K562 (cell line): Measurements from ENCODE around the gene PRSS22. TPM values are rescaled to one million over a fixed set of nuclear protein-coding genes. Genes with fewer than 3 reads are reported as not detected.

Experiments
- ATF4 ChIP-seq: fragments of 450-650 bp; formaldehyde crosslinking; IDR thresholded peaks from 2 replicates; pipeline ENCODE4 v1.4.0; 2022; ENCODE audit warnings: mild to moderate bottlenecking, moderate library complexity
- HMG20B ChIP-seq: fragments of 250-450 bp; sonication (Bioruptor Pico); IDR thresholded peaks from 2 replicates; pipeline ENCODE4 v1.5.0; 2021; ENCODE audit warnings: mild to moderate bottlenecking
- KAT7 ChIP-seq: sonication (generic); formaldehyde crosslinking; IDR thresholded peaks from 2 replicates; pipeline ENCODE4 v1.8.0; 2022; ENCODE audit warnings: missing genetic modification reagents, mild to moderate bottlenecking, borderline replicate concordance
- MEIS2 ChIP-seq: fragments of 450-650 bp; IDR thresholded peaks from 2 replicates; pipeline ENCODE4 v1.6.1; 2014; ENCODE audit warnings: mild to moderate bottlenecking; ENCODE audit not compliant: partially characterized antibody
- NCOA4 ChIP-seq: fragments of 450-650 bp; IDR thresholded peaks from 2 replicates; pipeline ENCODE4 v1.6.1; 2018; ENCODE audit warnings: mild to moderate bottlenecking; ENCODE audit not compliant: partially characterized antibody
- NFYB ChIP-seq: IDR thresholded peaks from 2 replicates; pipeline ENCODE4 v1.6.1; 2011; ENCODE audit warnings: mild to moderate bottlenecking, moderate library complexity; ENCODE audit not compliant: insufficient read length; ENCODE audit errors: extremely low read depth
- PCBP2 ChIP-seq: fragments of 200-400 bp; formaldehyde crosslinking; IDR thresholded peaks from 2 replicates; pipeline ENCODE4 v1.6.1; 2018; ENCODE audit warnings: low read length, low read depth, mild to moderate bottlenecking, moderate library complexity; ENCODE audit not compliant: poor library complexity, severe bottlenecking
- TGIF2 ChIP-seq: sonication (generic); formaldehyde crosslinking; IDR thresholded peaks from 2 replicates; pipeline ENCODE4 v1.8.1; 2022; ENCODE audit warnings: mild to moderate bottlenecking, missing genetic modification reagents, moderate library complexity
- ZNF146 ChIP-seq: IDR thresholded peaks from one replicate; pipeline ENCODE4 v1.6.1; 2018; ENCODE audit warnings: missing compliant biosample characterization; ENCODE audit not compliant: unreplicated experiment
- ZNF57 ChIP-seq: fragments of 450-650 bp; formaldehyde crosslinking; IDR thresholded peaks from 2 replicates; pipeline ENCODE4 v1.4.0; 2020; ENCODE audit warnings: mild to moderate bottlenecking, moderate library complexity
- ZNF639 ChIP-seq, 2 experiments: fragments of 200-800 bp in 1 of 2; sonication (Bioruptor generic) in 1 of 2; sonication (generic) in 1 of 2; formaldehyde crosslinking in 1 of 2; IDR thresholded peaks in 1 of 2; conservative IDR thresholded peaks in 1 of 2; 2 replicates each; pipeline versions ENCODE4 v1.5.0 to v1.6.1; 2016 to 2020; ENCODE audit warnings: missing compliant biosample characterization in 1 of 2, missing genetic modification characterization in 1 of 2, missing genetic modification reagents in 1 of 2
- polyA plus RNA-seq, 8 experiments: library from polyadenylated mRNA; depleted of rRNA in 4 of 8; stranded (reverse) in 5 of 8; unstranded in 3 of 8; fragments of >200 nt; fragmentation: Nextera tagmentation in 2 of 8; fragmentation: Illumina TruSeq in 1 of 8; extraction: Ambion mirVana in 2 of 8; extraction: Trizol in 1 of 8; gene quantifications; 2 replicates each; pipeline versions ENCODE4 v1.2.1 to v1.2.3, GENCODE V29; 2011 to 2014; ENCODE audit warnings: inconsistent platforms in 1 of 8, missing spikeins in 1 of 8
- total RNA-seq, 7 experiments: library from RNA; depleted of rRNA in 6 of 7; stranded (reverse); fragments of >200 nt in 6 of 7; fragmentation: Illumina TruSeq in 2 of 7; extraction: Trizol in 2 of 7; gene quantifications; 2 replicates each; pipeline versions ENCODE4 v1.2.1 to v1.2.3, GENCODE V29; 2011 to 2021; ENCODE audit warnings: low replicate concordance in 1 of 7
- TF ChIP-seq, protein P1 (sequence below): sonication (generic); formaldehyde crosslinking; IDR thresholded peaks from 2 replicates; pipeline ENCODE4 v1.8.1; 2022; ENCODE audit warnings: missing genetic modification reagents
- TF ChIP-seq, protein P2 (sequence below), 2 experiments: fragments of 450-650 bp in 1 of 2; IDR thresholded peaks; 2 replicates each; pipeline ENCODE4 v1.6.1; 2011 to 2017; ENCODE audit warnings: low read depth in 2 of 2, antibody characterized with exemption in 1 of 2, borderline replicate concordance in 1 of 2, low read length in 1 of 2, mild to moderate bottlenecking in 1 of 2, mixed read lengths in 1 of 2; ENCODE audit not compliant: control insufficient read depth in 1 of 2
- TF ChIP-seq, protein P3 (sequence below): fragments of 450-650 bp; IDR thresholded peaks from 2 replicates; pipeline ENCODE4 v1.6.1; 2016; ENCODE audit warnings: mild to moderate bottlenecking

The PRSS22 gene
- total and polyA plus RNA-seq, 9 of the 15 experiments (the other 6 are each of a cell fraction or from before 2014, with no cell fraction given): 0.13 to 0.42 TPM; not detected in 7

GRCh38 chr16:2904100-2904921 is 46.3 kb upstream of the PRSS22 start (continued):
- 0 out of 4 replicates have a peak, but pooled peaks of 1 of the 2 experiments have one; percentile 26 for TF ChIP-seq ZNF639 (CRISPR knock-in tag; conservative IDR thresholded peaks at IDR 0.05 in 1 of 2, IDR thresholded peaks at IDR 0.05 in 1 of 2)
- peak; percentile 30; the same call in 1 of the 2 replicates for TF ChIP-seq KAT7
- no peak for TF ChIP-seq TGIF2 (CRISPR knock-in tag)
- TF ChIP-seq NCOA4: no peak
- TF ChIP-seq, protein P1, sequence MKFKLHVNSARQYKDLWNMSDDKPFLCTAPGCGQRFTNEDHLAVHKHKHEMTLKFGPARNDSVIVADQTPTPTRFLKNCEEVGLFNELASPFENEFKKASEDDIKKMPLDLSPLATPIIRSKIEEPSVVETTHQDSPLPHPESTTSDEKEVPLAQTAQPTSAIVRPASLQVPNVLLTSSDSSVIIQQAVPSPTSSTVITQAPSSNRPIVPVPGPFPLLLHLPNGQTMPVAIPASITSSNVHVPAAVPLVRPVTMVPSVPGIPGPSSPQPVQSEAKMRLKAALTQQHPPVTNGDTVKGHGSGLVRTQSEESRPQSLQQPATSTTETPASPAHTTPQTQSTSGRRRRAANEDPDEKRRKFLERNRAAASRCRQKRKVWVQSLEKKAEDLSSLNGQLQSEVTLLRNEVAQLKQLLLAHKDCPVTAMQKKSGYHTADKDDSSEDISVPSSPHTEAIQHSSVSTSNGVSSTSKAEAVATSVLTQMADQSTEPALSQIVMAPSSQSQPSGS (CRISPR knock-in tag): no peak
- no peak for TF ChIP-seq HMG20B
- no peak for TF ChIP-seq MEIS2
- TF ChIP-seq, protein P2, sequence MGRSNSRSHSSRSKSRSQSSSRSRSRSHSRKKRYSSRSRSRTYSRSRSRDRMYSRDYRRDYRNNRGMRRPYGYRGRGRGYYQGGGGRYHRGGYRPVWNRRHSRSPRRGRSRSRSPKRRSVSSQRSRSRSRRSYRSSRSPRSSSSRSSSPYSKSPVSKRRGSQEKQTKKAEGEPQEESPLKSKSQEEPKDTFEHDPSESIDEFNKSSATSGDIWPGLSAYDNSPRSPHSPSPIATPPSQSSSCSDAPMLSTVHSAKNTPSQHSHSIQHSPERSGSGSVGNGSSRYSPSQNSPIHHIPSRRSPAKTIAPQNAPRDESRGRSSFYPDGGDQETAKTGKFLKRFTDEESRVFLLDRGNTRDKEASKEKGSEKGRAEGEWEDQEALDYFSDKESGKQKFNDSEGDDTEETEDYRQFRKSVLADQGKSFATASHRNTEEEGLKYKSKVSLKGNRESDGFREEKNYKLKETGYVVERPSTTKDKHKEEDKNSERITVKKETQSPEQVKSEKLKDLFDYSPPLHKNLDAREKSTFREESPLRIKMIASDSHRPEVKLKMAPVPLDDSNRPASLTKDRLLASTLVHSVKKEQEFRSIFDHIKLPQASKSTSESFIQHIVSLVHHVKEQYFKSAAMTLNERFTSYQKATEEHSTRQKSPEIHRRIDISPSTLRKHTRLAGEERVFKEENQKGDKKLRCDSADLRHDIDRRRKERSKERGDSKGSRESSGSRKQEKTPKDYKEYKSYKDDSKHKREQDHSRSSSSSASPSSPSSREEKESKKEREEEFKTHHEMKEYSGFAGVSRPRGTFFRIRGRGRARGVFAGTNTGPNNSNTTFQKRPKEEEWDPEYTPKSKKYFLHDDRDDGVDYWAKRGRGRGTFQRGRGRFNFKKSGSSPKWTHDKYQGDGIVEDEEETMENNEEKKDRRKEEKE (IDR thresholded peaks at IDR 0.05; ENCODE audit: borderline replicate concordance in 1 of 2, control insufficient read depth in 1 of 2, low read depth in 2 of 2, low read length in 1 of 2): 0 out of 4 replicates have a peak, but pooled peaks of 1 of the 2 experiments have one; percentile 27
- TF ChIP-seq, protein P3, sequence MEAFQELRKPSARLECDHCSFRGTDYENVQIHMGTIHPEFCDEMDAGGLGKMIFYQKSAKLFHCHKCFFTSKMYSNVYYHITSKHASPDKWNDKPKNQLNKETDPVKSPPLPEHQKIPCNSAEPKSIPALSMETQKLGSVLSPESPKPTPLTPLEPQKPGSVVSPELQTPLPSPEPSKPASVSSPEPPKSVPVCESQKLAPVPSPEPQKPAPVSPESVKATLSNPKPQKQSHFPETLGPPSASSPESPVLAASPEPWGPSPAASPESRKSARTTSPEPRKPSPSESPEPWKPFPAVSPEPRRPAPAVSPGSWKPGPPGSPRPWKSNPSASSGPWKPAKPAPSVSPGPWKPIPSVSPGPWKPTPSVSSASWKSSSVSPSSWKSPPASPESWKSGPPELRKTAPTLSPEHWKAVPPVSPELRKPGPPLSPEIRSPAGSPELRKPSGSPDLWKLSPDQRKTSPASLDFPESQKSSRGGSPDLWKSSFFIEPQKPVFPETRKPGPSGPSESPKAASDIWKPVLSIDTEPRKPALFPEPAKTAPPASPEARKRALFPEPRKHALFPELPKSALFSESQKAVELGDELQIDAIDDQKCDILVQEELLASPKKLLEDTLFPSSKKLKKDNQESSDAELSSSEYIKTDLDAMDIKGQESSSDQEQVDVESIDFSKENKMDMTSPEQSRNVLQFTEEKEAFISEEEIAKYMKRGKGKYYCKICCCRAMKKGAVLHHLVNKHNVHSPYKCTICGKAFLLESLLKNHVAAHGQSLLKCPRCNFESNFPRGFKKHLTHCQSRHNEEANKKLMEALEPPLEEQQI: no peak
- TF ChIP-seq ZNF57 (CRISPR knock-in tag): no peak
- no peak for TF ChIP-seq ZNF146 (CRISPR knock-in tag)
- TF ChIP-seq PCBP2: no peak
- TF ChIP-seq ATF4 (CRISPR knock-in tag): no peak
- TF ChIP-seq NFYB: no peak
